ENCODE measurements around the gene NCSTN. TPM values are rescaled to one million over a fixed set of nuclear protein-coding genes. Genes with fewer than 3 reads are reported as not detected.

Gene NCSTN
- total and polyA plus RNA-seq, 2 of the 13 experiments (the other 11 are each of a cell fraction or from before 2014, with no cell fraction given), result 44.2 to 247 TPM

- H3K9ac ChIP-seq (ENCODE audit: insufficient read depth, low read depth, low read length), result no peak within 1 kb of the TSS
- no peak within 1 kb of the TSS for H2AFZ ChIP-seq (ENCODE audit: low read length)
- H3K4me3 ChIP-seq (replicated peaks in 1 of 3; ENCODE audit: insufficient read depth in 1 of 3, low read depth in 2 of 3, low read length in 3 of 3), result peak within 1 kb of the TSS; percentile 47 to 65 (median 47)
- intact Hi-C loops (cut with micrococcal nuclease; ENCODE audit: unreplicated experiment) (no loop called here), in situ Hi-C loops (cut with HindIII; ENCODE audit: extremely low pct_ligation_motif_present, low pct_unique_long_range_greater_than_20kb) (no loop called here)
- peak within 1 kb of the TSS; percentile 74 for H3K4me2 ChIP-seq (ENCODE audit: low read depth, low read length)
- peaks cover 7% of the 10 kb centered on the region; the same call in 1 of the 2 replicates for H3K4me1 ChIP-seq (ENCODE audit: insufficient read depth, low read length)
- BruUV-seq (replicated peaks), result no TSS peak
- CTCF ChIA-PET (ENCODE audit: low intra/inter-chr PET ratio, low total read pairs), result no interaction called here
- WGBS (ENCODE audit: low lambda C conversion rate), result 3% methylated on average over 5 of the region's 34 CpGs
- H3K79me2 ChIP-seq (ENCODE audit: insufficient read depth, low read length), result no peaks in the 10 kb centered on the region
- H3K36me3 ChIP-seq (replicated peaks in 1 of 2; ENCODE audit: control insufficient read depth in 1 of 2, insufficient read depth in 2 of 2, low read length in 2 of 2), result no peaks in the 10 kb centered on the region
- H3K27ac ChIP-seq (ENCODE audit: extremely low read length, insufficient read depth, low read length), result no peak within 1 kb of the TSS
- POLR2A ChIA-PET, result no interaction called here
- no peak for FAIRE-seq
- H3K27me3 ChIP-seq (ENCODE audit: control insufficient read depth in 1 of 2, insufficient read depth in 2 of 2, low read length in 2 of 2), result peaks cover 13 to 62% of the 10 kb centered on the region in 2 experiments
- no peak for DNase-seq (ENCODE audit: low spot score)
- ATAC-seq, result peak; percentile 54
- no peaks in the 10 kb centered on the region for H3K9me3 ChIP-seq (ENCODE audit: low read length)
- H4K20me1 ChIP-seq (ENCODE audit: insufficient read depth, low read length), result no peaks in the 10 kb centered on the region
- TF ChIP-seq ZNF326 (CRISPR knock-in tag; IDR thresholded peaks at IDR 0.05; ENCODE audit: borderline replicate concordance), result no peak
- no peak for TF ChIP-seq ADNP (CRISPR knock-in tag; IDR thresholded peaks at IDR 0.05)
- no peak for TF ChIP-seq NBN (conservative IDR thresholded peaks at IDR 0.05)
- peak; percentile 57; the same call in 1 of the 2 replicates for TF ChIP-seq KDM2A (CRISPR knock-in tag; IDR thresholded peaks at IDR 0.05; ENCODE audit: borderline replicate concordance, low read depth)
- TF ChIP-seq HNRNPK (IDR thresholded peaks at IDR 0.05; ENCODE audit: low read depth, low read length, poor library complexity, severe bottlenecking), result peak; percentile 96
- peak; percentile 77 for TF ChIP-seq KDM5A (IDR thresholded peaks at IDR 0.05; ENCODE audit: borderline replicate concordance, low read length)
- TF ChIP-seq SOX6 (IDR thresholded peaks at IDR 0.05), result no peak
- TF ChIP-seq SOX6 (CRISPR knock-in tag; IDR thresholded peaks at IDR 0.05), result peak; percentile 37; the same call in 1 of the 2 replicates
- TF ChIP-seq EP300 (IDR thresholded peaks at IDR 0.05; ENCODE audit: low read depth in 2 of 2, low read length in 2 of 2), result peak in 1 of 2 experiments; percentile 99; a peak in 2 of 4 replicates
- no peak for TF ChIP-seq EP300 (CRISPR knock-in tag; IDR thresholded peaks at IDR 0.05; ENCODE audit: borderline replicate concordance)
- TF ChIP-seq MIER3 (CRISPR knock-in tag; IDR thresholded peaks at IDR 0.05; ENCODE audit: borderline replicate concordance), result no peak
- no peak for TF ChIP-seq ZXDC (CRISPR knock-in tag; IDR thresholded peaks at IDR 0.05)
- TF ChIP-seq XRCC5 (optimal IDR thresholded peaks at IDR 0.05; ENCODE audit: low read length), result peak; percentile 53
- TF ChIP-seq MYNN (CRISPR knock-in tag; IDR thresholded peaks at IDR 0.05; ENCODE audit: low read depth), result no peak
- 0 out of 2 replicates have a peak, but pooled peaks have one; percentile 14 for TF ChIP-seq ZNF687 (CRISPR knock-in tag; IDR thresholded peaks at IDR 0.05)
- TF ChIP-seq SRSF1 (optimal IDR thresholded peaks at IDR 0.05; ENCODE audit: low read depth, low read length), result peak; percentile 100
- 0 out of 2 replicates have a peak, but pooled peaks have one; percentile 20 for TF ChIP-seq KDM4B (CRISPR knock-in tag; IDR thresholded peaks at IDR 0.05)
- peak; percentile 41 for TF ChIP-seq YY1 (IDR thresholded peaks at IDR 0.05; ENCODE audit: insufficient read depth, insufficient replicate concordance, low read depth, low read length)
Observed at GRCh38 chr1:160400223-160400645, 57.1 kb downstream of the NCSTN start, which contains the start of gene VANGL2. TSS of gene VANGL2 (plus strand) at chr1:160400564. CDS start at chr1:160415838, 15,274 bp downstream.

Measured in HepG2 (cell line).